GM10266 (cell line): ENCODE results near the gene SFMBT1.
"Not testable (repeated sequence)": the region's sequence is repeated elsewhere in the genome, so short reads cannot be mapped to it uniquely, and the experiment has no call there.

ENCODE experiments used
- DNase-seq: peaks from one replicate; pipeline ENCODE4 v3.0.0; 2012; ENCODE audit errors: extremely low spot score
- CTCF ChIP-seq: IDR thresholded peaks from 2 replicates; pipeline ENCODE4 v1.5.1; 2012; ENCODE audit warnings: mild to moderate bottlenecking, low read depth; ENCODE audit not compliant: control insufficient read depth, insufficient read depth; ENCODE audit errors: missing control alignments

SFMBT1 gene

GRCh38 chr3:53035825-53036619, 9.9 kb downstream of the SFMBT1 start:
- no peak for TF ChIP-seq CTCF
- DNase-seq, result no peak

GRCh38 chr3:53035018-53035417, 10.9 kb downstream of the SFMBT1 start:
- not testable (repeated sequence) for DNase-seq

- DNase-seq, result not testable (repeated sequence)
Measured at GRCh38 chr3:53034411-53034810, 11.5 kb downstream of the SFMBT1 start.

DNA sequence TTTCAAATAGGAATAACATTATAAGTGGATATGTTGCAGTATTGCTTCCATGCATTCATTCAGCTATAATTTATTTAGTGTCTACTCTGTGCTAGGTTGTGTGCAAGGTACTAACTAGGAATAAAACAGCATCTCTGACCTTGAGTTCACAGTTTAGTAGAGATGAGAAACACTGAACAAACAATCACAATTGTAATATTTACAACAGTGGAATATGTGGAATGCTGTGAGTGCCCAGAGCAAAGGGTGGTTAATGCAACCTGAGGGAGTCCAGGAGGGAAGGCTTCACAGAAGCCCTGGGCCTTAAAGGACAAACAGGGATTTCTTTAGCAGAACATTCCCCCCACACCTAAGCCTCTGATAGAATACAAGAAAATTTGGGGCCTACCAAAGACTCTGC, 13.3 kb downstream of the SFMBT1 start:
- no peak for DNase-seq

GRCh38 chr3:53030619-53031449, 15.0 kb downstream of the SFMBT1 start:
- TF ChIP-seq CTCF, result no peak
- DNase-seq, result no peak

More for the DNA sequence above, 13.3 kb downstream of the SFMBT1 start:
- TF ChIP-seq CTCF, result no peak

- no peak for DNase-seq
- no peak for TF ChIP-seq CTCF
Measured at GRCh38 chr3:53028641-53029040, 17.2 kb downstream of the SFMBT1 start.

- DNase-seq, result no peak
- TF ChIP-seq CTCF, result no peak
Measured at GRCh38 chr3:53027254-53027844, 18.5 kb downstream of the SFMBT1 start.
